Fibroblast of the conjunctiva (primary cell): ENCODE data around the gene CLDN3.

Experiments
- DNase-seq: peaks from one replicate; pipeline ENCODE4 v3.0.0-alpha.2; 2010; ENCODE audit warnings: low read depth

Gene CLDN3

GRCh38 chr7:73770860-73771670 lies 995 bp upstream of the CLDN3 start:
- DNase-seq: no peak

GRCh38 chr7:73769481-73770001 lies 529 bp downstream of the CLDN3 start:
- DNase-seq: no peak

GRCh38 chr7:73768641-73769480 lies 1.2 kb downstream of the CLDN3 start:
- no peak for DNase-seq

GRCh38 chr7:73766556-73767229 lies 3.4 kb downstream of the CLDN3 start:
- no peak for DNase-seq

GRCh38 chr7:73762659-73762999 lies 7.4 kb downstream of the CLDN3 start:
- no peak for DNase-seq

- DNase-seq: no peak
Observed at GRCh38 chr7:73761854-73762658, 8.0 kb downstream of the CLDN3 start.

GRCh38 chr7:73758581-73759138 lies 11.4 kb downstream of the CLDN3 start:
- no peak for DNase-seq

- no peak for DNase-seq
Observed at GRCh38 chr7:73749931-73750776, 19.9 kb downstream of the CLDN3 start.

- no peak for DNase-seq
Observed at GRCh38 chr7:73746378-73746777, 23.7 kb downstream of the CLDN3 start.

GRCh38 chr7:73742753-73743641 lies 27.1 kb downstream of the CLDN3 start:
- no peak for DNase-seq

GRCh38 chr7:73742338-73742752 lies 27.7 kb downstream of the CLDN3 start:
- no peak for DNase-seq

- DNase-seq: no peak
Observed at GRCh38 chr7:73741600-73741999, 28.5 kb downstream of the CLDN3 start.

GRCh38 chr7:73740771-73741170 lies 29.3 kb downstream of the CLDN3 start:
- no peak for DNase-seq

GRCh38 chr7:73740212-73740611 lies 29.9 kb downstream of the CLDN3 start:
- no peak for DNase-seq

GRCh38 chr7:73739387-73739767 lies 30.7 kb downstream of the CLDN3 start:
- DNase-seq: no peak

- peak; percentile 95 for DNase-seq
Observed at GRCh38 chr7:73738612-73739386, 31.3 kb downstream of the CLDN3 start, which contains the start of gene ABHD11. Gene ABHD11 (minus strand): TSS chr7:73738802. CDS start chr7:73738770, 32 bp downstream.

- peak; percentile 24 for DNase-seq
Observed at GRCh38 chr7:73738220-73738611, 31.9 kb downstream of the CLDN3 start.

- DNase-seq: no peak
Observed at GRCh38 chr7:73737491-73738219, 32.4 kb downstream of the CLDN3 start.
